Measurements from ENCODE around the gene MAD1L1.

MAD1L1 gene

DNA sequence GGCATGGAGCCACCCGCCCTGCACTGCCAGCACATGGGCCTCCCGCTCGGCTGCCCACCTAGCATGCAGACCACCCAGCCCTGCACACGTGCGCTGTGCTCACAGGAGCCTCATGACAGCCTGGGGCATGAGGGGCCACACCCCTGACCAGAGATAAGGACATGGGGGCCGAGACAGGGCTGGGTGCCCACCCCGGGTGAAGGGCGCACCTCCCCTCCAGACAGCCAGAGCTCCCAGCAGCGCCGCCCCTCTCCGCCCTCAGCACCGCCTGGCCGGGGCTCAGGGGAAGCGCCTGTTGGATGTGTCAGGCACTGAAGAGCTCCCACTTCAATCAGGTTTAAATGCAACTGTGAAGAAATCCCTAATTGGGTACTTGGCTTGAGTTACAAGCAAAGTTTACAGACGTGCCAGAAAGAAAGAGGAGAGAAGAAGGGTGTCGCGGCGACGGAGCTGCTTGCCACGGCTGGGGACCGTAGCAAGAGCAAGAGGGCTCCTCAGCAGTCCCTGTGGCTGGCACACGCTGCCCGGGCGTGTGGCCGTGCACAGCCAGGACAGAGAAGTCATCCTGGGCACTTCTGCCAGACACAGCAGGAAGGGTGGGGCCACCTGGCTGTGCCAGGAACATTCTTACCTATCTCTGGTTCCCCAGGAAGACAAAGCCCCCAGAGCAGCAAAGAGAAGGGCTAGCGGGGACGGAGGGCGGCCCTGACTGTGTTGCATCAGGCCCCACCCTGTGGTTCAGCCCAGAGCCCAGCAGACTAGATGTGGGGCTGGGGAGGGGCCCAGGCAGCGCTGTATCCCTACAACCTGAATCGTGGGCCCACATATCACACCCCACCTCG, 315.3 kb downstream of the MAD1L1 start:
- DNase-seq = no peak

DNA sequence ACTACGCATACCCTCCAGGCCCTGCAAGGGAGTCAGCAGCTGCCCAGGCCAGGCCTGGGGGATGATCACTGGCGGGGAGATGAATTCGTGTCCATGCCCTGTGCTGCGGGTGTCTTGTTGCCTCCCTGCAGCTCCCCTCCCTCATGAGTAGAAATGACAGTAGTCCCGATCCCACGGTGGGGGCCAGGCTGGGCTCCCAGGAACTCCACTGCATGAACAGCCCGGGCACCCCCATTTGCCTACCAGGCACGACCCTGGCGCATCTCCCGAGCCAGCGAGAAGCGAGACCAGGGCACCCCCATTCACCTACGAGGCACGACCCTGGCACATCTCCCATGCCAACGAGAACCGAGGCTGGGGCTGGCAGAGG, 316.2 kb downstream of the MAD1L1 start:
- no peak for DNase-seq

DNA sequence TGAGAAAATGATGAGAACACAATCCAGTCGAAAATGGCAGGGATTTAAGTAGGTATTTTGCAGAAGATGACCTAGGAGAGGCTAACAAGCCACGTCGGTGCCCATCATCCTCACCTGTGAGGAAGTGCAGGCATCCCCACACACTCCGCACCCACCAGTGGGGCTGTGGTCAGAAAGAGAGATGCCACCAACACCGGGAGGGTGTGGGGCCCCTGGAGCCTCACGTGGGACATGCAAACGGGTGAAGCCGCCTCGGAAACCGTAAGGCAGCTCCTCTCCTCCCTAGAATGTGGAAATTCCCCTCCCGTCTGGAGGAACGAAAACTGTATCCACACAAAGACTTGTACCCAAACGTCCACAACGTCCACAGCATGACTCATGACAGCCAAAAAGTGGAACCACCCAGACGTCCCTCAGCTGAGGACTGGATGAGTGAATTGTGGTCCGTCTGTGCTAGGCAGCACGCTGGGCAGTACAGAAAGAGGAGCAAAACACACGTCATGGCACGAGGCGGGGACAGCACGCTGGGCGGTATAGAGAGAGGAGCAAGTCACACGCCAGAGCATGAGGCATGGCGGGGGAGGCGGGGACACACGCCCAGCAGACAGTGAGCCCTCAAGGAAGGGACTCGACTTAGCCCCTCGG, 316.7 kb downstream of the MAD1L1 start:
- DNase-seq = no peak

DNA sequence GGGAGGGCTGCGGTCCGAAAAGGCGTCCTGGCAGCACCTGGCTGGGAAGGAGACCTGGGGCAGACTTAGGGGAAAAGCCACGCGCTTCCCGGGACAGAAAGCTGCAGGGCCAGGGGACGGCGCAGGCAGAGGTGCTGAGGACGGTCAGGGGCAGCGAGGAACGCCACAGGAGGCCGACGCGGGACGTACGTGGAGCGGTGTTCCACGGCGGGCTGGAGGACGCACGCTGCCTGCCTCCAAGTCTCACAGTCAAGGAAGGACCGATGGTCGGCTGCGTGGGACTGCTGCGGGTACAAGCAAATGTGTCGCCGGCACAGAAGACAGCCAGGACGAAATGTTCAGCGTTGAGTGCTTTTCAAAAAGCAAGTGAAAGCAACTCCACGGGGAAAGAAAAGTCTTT, 317.4 kb downstream of the MAD1L1 start:
- no peak for DNase-seq

DNA sequence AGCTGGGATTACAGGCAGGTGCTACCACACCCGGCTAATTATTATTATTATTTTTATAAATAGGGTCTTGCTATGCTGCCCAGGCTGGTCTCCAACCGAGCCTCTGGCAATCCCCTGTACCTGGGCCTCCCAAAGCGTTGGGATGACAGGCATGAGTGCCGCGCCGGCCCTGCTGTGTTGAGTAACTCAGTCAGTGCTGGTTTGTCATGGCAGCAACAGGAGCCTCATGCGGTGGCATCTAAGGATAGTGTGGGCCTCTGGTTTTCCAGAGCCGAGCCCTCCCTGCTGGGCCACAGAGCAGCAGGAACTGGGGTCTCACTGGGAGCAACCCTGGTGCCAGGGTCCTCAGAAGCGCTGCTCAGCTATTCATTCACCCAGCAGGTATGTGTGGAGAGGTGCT, 318.0 kb downstream of the MAD1L1 start:
- DNase-seq = no peak

DNA sequence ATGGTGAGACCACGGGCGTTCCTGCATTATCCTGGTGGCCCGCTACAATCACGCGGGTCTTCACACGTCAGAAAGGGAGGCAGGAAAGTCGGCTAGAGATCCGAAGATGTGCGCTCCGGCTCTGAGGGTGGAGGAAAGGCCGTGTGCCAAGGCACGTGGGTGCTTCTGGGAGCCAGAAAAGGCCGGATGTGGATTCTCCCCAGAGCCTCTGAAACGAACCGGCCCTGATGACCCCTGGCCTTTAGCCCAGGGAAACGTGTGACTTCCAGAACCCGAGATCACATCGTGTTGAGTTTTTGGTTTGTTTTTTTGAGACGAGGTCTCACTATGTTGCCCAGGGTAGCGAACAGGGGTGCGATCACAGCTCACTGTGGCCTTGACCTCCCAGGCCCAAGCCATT, 318.4 kb downstream of the MAD1L1 start:
- no peak for DNase-seq

DNA sequence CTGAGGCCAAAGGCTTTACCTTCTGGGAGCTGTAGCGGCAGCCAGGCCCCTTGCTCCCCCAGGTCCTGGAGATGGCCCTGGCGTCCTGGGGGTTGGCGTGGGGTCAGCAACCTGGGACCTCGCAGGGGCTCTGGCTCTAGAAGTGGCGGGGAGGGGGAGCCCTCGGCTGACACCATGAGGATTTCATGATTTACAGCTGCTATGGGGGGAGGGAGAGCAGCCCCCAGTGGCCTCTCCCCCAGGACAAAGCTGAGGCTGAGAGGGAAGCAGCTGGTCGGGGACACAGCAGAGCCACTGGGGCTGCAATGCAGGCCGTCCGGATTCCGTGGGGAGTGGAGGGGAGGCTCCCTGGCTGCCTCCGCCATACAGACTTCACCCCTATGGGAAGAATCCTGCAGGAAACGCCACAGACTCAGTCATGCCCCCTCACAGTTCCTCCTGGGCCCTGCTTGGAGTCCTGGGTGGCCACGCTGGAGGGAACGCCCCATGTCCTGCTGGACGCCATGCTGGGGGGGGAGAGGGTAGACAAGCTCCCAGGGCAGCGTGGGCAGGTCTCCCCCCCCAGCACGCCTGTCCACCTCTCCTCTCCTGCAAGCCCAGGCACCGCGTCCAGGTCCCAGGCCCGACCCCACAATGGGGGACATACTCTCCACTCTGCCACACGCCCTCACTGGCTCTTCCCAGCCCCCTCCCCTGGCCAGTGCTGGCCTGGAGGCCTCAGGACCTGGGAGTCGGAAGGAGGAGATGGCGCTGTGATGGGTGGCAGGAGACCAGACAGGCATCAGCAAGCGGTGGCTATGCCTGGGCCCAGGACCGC, 319.1 kb downstream of the MAD1L1 start:
- DNase-seq = no peak

DNA sequence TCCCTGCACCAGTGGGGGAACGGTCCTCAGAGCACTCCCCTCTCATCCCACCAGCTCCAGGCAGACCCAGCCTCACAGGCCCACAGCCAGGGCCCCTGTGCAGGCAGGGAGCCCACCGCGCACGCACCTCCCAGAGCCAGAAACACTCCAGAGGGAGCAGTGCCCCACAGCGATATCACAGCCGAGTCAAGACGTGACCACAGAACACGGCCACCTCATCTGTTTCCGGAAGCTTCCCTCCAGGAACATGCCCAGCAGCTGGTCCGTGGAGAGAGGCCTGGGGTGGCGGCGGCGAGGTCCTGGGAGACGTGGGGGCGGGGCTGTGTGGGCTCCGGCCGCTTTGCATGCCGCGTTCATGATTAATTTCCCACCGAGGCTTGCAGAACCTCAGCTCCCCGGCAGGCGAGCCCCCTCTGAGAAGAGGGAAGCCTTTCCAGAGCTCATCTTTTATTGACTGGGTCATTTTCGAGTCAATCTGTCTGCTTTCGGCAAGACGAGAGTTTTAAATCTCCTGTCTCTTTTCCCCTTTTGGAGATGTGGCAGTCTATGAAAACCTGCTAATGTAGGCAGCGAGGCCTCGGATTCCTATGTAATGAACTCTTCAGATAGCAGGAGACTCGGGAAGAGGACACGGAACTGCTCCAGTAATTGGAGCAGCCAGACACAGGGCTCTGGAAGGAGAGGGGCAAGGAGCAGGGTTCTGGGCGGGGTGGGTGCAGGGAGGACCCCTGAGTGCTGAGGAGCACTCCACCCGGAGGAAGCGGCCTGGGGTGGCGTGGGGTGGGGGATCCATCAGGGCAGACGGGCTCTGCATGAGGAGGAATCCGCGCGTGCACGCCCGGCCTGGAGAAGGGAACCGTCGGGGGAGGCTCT, 319.9 kb downstream of the MAD1L1 start:
- no peak for DNase-seq

DNA sequence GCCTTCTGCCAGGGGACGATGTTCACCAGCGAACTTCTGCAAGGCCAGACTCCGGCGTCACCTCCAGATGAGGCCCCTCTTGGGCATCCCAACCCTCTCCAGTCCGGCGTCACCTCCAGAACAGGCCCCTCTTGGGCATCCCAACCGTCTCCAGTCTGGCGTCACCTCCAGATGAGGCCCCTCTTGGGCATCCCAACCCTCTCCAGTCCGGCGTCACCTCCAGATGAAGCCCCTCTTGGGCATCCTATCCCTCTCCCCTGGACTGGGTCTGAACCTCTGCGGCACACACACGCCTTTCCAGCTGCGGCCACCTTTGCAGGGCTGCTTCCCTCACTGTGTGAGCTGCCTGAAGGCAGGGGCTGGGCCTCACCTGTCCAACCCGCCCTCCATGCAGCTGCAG, 321.2 kb downstream of the MAD1L1 start:
- no peak for DNase-seq

DNA sequence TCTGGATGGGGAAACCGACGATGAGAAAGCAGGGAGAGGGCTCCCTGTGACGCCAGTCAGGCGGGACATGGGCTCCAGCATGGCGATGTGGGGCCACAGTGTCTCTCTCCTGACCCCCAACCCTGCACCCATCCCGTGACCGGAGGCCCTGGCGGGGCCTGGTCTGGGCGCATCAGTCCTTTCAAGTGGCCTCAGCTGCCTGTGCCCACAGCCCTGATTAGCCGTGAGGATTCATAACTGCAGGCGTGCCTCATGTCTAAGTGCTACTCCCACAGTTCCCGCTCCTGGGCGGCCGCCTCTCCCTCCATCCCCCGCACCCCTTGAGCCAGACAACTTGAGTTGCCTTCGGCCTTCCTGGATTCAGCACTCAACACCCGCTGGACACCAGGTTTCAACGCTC, 321.9 kb downstream of the MAD1L1 start:
- no peak for DNase-seq

DNA sequence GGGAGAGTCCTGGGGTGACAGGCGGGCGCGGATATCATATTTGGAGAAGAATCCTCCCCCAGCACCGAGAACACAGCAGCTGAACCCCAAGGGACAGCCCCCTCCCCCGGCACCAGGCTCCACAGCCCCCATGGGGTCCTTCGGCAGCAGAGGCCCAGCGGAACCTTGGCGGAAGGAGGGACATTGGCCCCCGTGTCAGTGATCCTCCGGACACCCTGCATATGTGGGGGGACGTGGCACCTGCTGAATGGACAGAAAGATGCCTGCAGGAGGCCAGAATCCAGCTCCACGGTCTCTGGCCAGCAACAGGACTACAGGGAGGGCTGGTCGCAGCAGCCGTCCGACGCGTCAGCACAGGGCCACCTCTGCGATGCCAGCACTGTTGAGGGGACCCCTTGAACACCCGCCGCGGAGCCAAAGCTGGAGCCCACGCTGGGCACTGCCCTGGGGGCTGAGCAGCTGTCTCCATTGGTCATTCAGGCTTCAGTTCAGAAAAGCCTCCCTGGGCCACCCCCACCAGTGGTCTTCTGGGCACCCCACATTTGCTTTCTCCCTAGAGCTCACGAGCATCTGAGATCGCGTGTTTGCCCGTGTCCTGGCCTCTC, 322.6 kb downstream of the MAD1L1 start:
- no peak for DNase-seq

DNA sequence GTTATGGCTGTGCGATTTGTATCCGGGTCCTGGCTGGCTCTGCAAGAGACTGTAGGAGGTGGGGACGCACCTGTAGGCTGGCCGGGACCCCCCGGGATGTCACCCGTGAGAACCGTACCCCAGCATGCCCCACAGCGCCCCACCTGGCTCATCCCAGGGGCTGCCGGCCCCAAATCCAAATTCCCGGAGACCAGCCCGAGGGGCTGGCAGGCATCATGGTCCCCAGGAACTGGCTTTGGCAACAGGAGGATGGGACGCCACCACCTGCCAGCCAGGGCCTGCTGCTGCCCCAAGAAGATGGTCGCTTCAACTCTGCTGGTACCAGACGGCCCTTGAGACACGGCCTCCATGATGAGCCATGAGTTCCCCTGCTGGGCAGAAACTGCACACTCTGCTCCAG, 323.3 kb downstream of the MAD1L1 start:
- DNase-seq = no peak

DNA sequence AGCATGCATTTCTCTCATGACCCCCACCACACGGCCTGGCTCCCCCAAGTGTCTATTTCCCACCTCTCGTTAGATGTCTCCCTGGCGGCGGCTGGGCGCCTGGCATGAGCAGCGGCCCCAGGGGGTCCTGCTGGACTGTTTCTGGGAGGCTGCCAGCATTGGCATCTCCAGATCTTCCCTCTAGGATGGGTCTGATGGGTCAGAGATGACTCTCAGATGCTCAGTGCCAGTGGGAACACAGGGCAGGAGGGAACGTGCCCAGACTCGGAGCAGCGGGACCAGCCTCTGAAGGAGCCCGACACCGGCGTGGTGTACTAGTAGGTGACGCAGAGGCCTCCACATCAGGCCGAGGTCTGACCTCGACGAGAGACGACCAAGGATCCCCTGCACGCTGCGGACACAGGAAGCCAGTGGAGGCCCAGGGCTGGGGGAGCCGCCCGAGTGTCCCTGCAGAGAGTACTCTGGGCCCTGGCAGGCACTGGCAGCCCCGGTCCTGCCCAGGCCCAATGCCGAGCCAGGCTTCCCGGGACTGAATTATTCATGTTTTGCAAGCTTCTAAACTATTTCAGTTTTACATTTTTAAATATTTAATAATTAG, 323.8 kb downstream of the MAD1L1 start:
- DNase-seq = no peak

DNA sequence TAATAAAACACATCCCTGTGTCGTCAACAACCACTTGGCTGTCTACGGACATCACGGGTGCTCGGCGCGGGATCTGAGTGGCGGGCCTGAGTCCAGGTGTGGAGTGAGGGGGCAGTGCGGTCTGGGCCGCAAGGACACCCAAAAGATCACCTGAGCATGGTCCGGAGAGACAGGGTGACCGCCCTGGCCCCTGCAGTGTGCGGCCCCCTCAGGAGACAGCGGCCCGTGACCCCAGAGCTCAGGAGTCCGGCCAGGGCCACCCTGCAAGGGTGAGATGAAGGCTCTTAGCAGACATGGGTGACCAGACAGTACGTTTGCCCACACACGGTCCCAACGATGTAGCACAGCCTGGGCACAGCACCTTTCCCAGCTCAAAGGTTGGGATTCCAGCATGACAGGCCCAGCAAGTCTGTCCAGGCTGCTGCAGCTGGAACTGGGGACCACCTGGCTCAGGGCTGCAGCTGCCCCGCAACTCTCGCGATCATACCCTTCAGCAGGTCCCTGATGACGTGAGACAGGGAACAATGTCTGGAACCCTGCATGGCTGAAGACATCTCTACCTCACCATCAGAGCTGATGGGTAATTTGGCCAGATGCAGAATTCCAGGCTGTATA, 324.9 kb downstream of the MAD1L1 start:
- no peak for DNase-seq

DNA sequence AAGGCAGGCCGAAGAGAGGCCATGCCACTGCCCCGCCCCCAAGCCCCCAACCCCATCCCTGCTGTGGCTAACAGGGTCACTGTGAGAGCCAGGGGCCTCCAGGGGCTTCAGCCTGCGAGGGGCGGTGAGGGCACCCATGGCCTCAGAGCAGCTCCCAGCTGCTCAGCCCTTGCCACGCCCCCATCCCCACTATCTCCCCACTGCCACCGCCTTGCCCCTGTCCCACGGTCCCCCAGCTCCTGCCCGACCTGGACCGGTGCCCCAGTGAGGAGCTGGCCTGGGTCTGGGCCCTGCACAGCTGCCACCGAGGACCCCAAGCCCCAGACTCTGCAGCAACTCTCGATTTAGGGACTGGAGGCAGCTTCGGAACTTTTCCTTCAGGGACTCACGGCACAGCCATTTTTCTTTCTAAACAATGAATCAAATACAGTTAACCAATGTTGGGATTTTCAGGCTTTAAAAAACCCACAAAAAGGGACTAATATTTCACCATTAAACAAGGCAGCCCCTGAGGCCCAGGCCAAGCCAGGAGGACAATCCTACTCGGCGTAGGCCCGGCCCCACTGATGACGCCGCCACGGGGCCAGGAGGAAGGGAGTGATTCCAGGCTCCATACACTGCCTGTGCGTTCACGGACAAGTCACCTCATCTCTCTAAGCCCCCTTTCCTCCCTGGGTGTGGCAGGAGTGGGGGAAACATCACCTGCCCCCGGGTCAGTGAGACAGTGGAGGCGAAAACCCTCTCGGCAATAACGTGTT, 325.6 kb downstream of the MAD1L1 start:
- no peak for DNase-seq

DNA sequence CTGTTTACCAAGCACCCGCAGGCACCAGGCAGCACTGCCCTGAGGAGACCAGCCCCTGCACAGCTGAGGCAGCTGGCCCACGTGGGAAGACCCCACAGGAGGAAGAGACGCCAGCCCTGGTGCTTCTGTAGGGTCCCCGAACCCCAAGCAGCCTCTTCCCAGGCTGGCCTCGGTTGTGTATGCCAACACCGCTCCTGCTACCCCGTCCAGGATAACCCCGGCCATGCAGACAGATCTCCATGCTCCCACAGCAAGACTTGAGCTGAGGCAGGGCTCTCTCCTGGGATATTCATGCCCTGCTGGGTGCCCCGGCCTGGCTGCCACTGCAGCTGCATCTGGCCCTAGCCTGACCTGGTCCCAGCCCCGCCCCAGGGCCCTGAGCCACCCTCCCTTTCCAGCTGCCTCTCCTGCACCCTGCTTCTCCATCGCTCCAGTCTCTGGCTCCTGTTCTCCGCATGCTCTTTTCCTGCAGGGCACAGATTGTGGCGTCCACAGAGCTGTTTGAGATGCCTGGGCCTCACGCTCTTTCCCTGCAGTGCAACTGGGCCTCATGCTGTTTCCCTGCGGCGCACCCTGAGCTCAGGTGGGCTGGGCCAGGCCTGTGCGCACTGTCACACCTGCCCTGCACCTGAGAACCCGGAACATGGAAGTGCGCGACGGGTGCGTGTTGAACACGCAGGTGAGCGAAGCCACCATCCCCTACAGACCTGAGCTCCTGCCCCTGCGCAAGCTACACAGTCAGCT, 326.5 kb downstream of the MAD1L1 start:
- no peak for DNase-seq

DNA sequence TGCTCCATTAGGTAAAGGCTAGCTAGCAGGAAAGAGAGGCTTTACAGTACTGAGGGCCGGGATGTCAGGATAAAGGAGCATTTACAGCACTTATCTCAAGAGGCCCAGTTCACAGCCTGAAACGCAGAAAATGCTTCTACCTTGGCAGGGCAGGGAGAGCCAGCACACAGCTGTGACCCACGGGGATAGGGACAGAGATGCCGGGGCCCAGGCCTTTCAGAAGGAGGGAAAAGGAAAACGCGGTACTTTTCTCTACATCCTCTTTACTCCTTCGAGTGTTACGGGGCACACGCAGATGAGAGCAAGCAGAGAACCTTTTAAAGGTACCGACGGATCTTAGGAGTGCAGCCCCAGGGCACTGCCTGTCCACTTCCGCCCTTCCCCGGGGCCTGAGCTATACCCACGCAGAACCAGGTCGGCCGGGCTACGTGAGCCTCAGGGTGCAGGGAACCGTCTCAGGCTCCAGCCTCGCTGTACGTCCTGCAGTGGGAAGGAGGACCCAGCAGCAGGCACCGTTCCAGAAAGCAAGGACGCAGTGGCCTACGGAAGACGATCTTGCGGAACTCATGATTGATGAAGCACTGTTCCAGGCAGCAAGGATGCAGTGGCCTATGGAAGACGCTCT, 330.4 kb downstream of the MAD1L1 start:
- no peak for DNase-seq

DNA sequence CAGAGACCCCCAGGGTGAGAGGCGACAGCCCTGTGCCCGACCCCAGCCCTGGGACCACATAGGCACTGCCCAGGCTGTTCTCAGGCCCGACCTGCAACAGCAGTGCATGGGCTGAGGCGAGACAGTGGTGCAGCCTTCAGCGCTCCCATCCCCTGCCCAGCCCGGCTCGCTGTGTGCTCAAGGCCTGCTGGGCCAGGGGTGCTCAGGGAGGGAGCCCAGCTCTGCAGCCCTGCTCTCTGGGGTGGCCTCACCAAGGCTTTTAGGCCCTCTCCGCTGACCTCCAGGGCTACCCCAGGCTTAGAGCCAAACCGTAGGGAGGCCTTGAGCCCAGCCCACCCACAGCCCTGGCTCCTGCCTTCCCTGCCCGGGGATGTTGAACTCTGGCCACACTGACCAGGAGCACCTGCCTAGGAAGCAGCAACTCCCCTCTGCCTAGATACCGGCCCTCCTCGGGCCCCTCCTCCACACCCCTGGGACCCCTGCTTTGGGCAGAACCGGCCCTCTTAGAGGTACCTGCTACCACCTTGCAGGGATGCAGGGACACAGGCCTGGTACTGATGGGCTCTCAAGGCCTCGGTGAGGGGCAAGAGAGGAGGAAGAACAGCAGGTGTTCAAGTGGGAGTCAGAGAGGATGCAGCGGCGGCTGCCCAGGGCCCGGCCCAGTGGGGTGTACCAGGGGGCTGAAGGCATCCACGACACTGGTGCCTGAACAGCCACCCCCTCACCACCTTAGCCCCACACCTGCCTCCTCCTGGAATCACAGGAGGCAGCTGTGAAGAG, 331.1 kb downstream of the MAD1L1 start:
- no peak for DNase-seq

DNA sequence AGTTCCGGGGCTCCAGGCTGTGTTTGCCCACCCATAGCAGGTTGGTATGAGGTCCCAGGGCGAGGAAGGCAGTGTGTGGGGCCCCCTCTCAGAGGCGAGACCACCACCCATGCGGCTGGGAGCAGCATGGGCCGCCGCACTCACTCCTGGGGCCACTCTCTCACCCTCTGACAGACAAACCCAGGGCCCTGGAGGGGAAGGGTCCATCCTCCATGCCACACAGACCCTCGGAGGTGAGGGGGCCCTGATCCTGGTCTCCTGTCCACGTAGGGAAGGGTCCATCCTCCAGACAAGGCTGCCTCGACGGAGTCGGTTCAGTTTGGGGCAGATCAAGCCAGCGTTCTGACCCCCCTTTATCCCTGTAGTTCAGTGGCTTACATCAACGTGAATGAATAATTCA, 331.9 kb downstream of the MAD1L1 start:
- DNase-seq = no peak
